Psoas muscle (tissue), 8 donors: ENCODE results near the gene FAM90A1. TPM values are rescaled to one million over a fixed set of nuclear protein-coding genes. Genes with fewer than 3 reads are reported as not detected.
A peak's percentile ranks its signal among the peaks of the same experiment; 100 is the strongest.
"Not testable (repeated sequence)": the region's sequence is repeated elsewhere in the genome, so short reads cannot be mapped to it uniquely, and the experiment has no call there.

ENCODE experiments used
- ATAC-seq, 4 donors: fragments of 200-7000 bp; cut with Tn5 transposase; one replicate each; pipeline ENCODE4 v1.9.1; 2020; ENCODE audit warnings: moderate library complexity in 3 of 4, mild to moderate bottlenecking in 2 of 4
- DNase-seq, 2 donors: peaks; one replicate each; pipeline ENCODE4 v3.0.0-alpha.2; 2020
- H3K27ac ChIP-seq: fragments of 200-600 bp; one replicate; pipeline ENCODE4 v1.8.0; 2022
- H3K27me3 ChIP-seq, 3 donors: fragments of 200-600 bp in 1 of 3; one replicate each; pipeline versions ENCODE4 v1.6.1 to v1.8.0; 2013 to 2022; ENCODE audit warnings: low read length in 2 of 3, mild to moderate bottlenecking in 2 of 3, moderate library complexity in 1 of 3; ENCODE audit not compliant: insufficient read depth in 3 of 3
- H3K36me3 ChIP-seq, 2 donors: fragments of 200-600 bp in 1 of 2; one replicate each; pipeline versions ENCODE4 v1.6.1 to v1.8.0; 2013 to 2022; ENCODE audit warnings: low read depth in 1 of 2, mild to moderate bottlenecking in 1 of 2, moderate library complexity in 1 of 2; ENCODE audit not compliant: insufficient read depth in 1 of 2
- H3K4me1 ChIP-seq: fragments of 200-600 bp; one replicate; pipeline ENCODE4 v1.8.0; 2022
- H3K4me3 ChIP-seq: fragments of 200-600 bp; one replicate; pipeline ENCODE4 v1.8.0; 2022; ENCODE audit warnings: mild to moderate bottlenecking
- H3K9me3 ChIP-seq: fragments of 200-600 bp; one replicate; pipeline ENCODE4 v1.8.0; 2022
- WGBS, 3 donors: extraction: QIAGEN DNeasy Blood & Tissue Kit; methylation state at CpG; one replicate each; pipeline versions ENCODE4 v1.1.6 to v1.1.7; 2013; 5-methylcytosine and 5-hydroxymethylcytosine counted together
- intact Hi-C, 2 donors: fragments of 100-400 bp; cut with DNase I; formaldehyde crosslinking; loops; one replicate each; pipeline versions ENCODE4 v1.11.0 to v1.14.2; 2022
- long read RNA-seq, 2 donors: library from polyadenylated mRNA; unstranded; transcript quantifications; one replicate each; pipeline ENCODE4 v2.0.0, GENCODE V29; 2021
- polyA plus RNA-seq, 3 donors: library from polyadenylated mRNA; stranded (reverse); fragments of 200-250 nt; gene quantifications; one replicate each; pipeline ENCODE4 v1.2.3, GENCODE V29; 2013
- total RNA-seq, 4 donors: library from RNA; stranded (reverse); fragmentation: NEBNext Ultra II Directional in 2 of 4; extraction: Animal tissue kit (Norgen Biotek cat#: 25700) in 2 of 4; gene quantifications; one replicate each; pipeline versions ENCODE4 v1.2.1 to v1.2.4, GENCODE V29; 2021 to 2023
- donor health status: healthy with polysubstance abuse.
- donor health status: DM: no; HTN: no; CAD: no; lungs with moderate emphysema.
- donor health status: Bipolar disorder and iron deficiency.
- donor health status: healthy.
- donor health status: DM: yes; HTN: yes; CAD: no.
- donor health status: DM: no; HTN: no; CAD: no.
- donor health status: DM: no; HTN: no; CAD: no.
- donor health status: DM: yes; HTN: yes; CAD: no.

Gene FAM90A1, protein sequence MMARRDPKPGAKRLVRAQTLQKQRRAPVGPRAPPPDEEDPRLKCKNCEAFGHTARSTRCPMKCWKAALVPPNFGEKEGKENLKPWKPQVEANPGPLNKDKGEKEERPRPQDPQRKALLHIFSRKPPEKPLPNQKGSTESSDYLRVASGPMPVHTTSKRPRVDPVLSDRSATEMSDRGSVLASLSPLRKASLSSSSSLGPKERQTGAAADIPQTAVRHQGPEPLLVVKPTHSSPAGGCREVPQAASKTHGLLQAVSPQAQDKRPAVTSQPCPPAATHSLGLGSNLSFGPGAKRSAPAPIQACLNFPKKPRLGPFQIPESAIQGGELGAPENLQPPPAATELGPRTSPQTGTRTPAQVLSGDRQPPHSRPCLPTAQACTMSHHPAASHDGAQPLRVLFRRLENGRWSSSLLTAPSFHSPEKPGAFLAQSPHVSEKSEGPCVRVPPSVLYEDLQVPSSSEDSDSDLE
- total RNA-seq (under 1 TPM in 2 of 4 donors, not detected in 2; 0.10 to 0.58 TPM), polyA plus RNA-seq (under 1 TPM in 1 of 3 donors, not detected in 2; 0.03 TPM)
- long read RNA-seq, donor 1, result 0 reads
- long read RNA-seq, donor 2, result 0 reads

DNA sequence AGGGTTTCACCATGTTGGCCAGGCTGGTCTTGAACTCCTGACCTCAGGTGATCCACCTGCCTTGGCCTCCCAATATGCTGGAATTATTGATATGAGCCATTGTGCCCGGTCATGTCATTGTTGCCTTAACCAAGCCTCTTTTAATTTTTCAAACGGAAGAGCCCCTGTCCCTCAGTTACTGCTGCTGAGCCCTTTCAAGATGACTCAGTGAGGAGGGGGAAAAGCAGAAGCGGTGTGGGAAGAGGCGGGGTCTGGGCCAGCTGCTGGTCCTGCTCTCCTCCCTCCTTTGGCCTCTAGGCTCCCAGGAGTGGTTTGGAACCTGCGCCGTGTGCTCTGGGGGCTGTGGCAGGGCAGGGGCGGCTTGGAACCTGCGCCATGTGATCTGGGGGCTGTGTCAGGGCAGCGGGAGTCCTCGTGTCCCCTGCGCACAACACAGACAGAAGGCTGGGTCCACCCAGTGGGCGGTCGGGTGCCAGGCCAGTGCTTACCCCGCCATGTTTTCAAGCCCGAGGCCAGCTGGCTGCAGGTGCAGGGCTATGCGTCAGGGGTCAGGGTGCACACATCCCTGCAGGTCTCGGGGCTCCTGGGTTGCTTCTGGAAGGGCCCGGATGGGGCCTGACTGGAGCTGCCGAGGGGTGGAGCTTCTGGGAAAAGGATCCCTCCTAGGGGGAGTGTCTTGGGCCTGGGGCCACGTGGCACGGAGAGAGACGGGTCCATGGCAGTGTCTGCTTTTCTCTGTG lies at the start of gene FAM90A1:
FAM90A1 (minus strand) TSS at position 627 of the 740 bp plus-strand sequence. CDS start 2,786 bp downstream, outside the sequence.
- H3K9me3 ChIP-seq, H3K27me3 ChIP-seq, H3K4me1 ChIP-seq, H3K27ac ChIP-seq, intact Hi-C loops, ATAC-seq, H3K36me3 ChIP-seq: not testable (repeated sequence)
- 36 to 48% (median 44%) methylated on average over 22 of the region's 22 CpGs for WGBS, 3 donors
- H3K4me3 ChIP-seq, result peak within 1 kb of the TSS; percentile 50
- peak in 1 of 2 donors; percentile 45 for DNase-seq

DNA sequence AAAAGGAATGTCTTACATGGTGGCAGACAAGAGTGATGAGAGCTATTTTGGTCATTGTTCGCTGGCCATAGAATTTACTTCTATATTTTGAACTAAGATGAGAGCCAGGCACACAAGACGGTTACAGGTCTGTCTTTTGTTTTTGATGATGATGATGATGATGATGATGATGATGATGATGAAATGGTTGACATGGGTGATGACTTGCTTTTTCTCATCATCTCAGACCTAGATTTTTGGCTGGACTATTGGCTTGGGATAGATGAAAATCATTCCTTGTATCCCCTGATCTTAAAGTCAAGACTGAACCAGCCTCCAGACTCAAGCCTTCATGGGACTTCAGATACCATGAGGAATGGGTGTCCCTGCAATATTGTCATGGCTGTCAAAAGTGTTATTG lies 49.0 kb upstream of the FAM90A1 start:
- H3K36me3 ChIP-seq, intact Hi-C loops, H3K4me3 ChIP-seq, ATAC-seq, H3K27ac ChIP-seq, DNase-seq, H3K4me1 ChIP-seq, H3K9me3 ChIP-seq, H3K27me3 ChIP-seq: not testable (repeated sequence)
- WGBS, 3 donors, result 91% methylated on average over 1 of the region's 2 CpGs; no CpG with 5 or more reads in 2 of the 3 donors

GRCh38 chr12:8266706-8267105 lies 39.3 kb upstream of the FAM90A1 start:
- H3K9me3 ChIP-seq, H3K4me1 ChIP-seq, H3K27ac ChIP-seq, H3K4me3 ChIP-seq, DNase-seq, H3K27me3 ChIP-seq, ATAC-seq, H3K36me3 ChIP-seq, intact Hi-C loops: not testable (repeated sequence)
- WGBS, 3 donors, result 70 to 85% (median 77%) methylated on average over 4 of the region's 4 CpGs

DNA sequence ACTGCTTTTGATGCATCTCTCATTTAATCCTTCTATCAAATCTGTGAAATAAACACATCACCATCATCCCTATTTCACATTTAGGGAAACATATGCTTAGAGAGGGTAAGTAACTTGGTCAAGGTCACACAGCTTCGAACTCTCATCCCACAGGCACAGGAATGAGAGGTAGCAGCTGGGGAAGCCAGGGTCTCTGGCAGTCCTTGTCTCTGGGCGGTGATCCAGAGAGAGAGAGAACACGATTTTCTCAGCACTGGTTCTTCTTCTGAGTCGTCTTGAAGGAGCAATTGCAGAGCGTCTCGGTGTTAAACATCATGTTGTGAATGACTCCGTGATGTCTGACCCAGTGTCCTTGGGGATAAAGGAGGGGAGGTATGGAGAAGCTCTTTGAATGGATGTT lies 36.8 kb upstream of the FAM90A1 start:
- intact Hi-C loops, H3K4me3 ChIP-seq, H3K4me1 ChIP-seq, H3K27ac ChIP-seq, H3K9me3 ChIP-seq, ATAC-seq, H3K36me3 ChIP-seq, H3K27me3 ChIP-seq, DNase-seq: not testable (repeated sequence)
- 56 to 68% (median 62%) methylated on average over 7 of the region's 7 CpGs for WGBS, 3 donors

DNA sequence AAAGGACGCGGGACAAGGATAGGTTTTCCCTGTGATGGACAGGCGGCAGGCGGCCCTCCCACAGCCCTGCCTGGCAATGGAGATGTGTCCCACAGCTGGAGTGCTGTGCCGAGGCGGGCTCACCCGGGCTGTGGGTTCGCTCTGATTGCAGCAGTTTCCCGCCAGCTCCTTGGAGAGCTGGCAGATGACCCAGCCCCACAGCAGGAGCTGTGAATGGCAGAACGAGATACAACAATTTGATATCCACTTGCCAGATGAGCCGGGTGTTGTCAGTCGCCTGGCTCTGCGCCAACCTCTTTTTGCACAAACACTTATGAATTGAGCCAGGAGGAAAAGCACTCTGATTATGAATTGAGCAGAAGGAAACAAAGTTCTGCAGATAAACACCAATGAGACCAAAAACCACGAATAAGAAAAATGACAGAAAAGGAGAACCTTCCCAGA lies 33.7 kb upstream of the FAM90A1 start:
- H3K36me3 ChIP-seq, H3K9me3 ChIP-seq, ATAC-seq, H3K27me3 ChIP-seq, H3K27ac ChIP-seq, intact Hi-C loops, H3K4me3 ChIP-seq, H3K4me1 ChIP-seq: not testable (repeated sequence)
- DNase-seq, result peak; percentile 22 to 54
- 10 to 21% (median 11%) methylated on average over 14 of the region's 14 CpGs for WGBS, 3 donors

DNA sequence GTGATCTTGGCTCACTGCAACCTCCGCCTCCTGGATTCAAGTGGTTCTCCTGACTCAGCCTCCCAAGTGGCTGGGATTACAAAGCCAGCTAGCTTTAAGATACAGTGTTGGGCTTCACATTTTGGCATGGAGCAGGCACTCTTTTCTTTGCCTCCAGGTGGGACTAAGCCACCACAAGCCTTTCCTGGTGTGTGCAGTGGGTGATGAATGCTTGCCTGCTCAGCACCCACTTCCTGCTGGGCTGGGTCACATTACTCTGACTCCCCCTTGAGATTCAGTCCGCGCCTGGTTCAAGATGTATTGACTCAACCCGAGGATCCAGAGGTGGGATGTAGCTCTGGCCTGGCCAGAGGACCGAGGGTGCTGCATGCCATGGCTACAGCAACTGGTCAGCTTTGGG lies 28.9 kb upstream of the FAM90A1 start:
- H3K4me3 ChIP-seq, H3K27ac ChIP-seq, H3K4me1 ChIP-seq, H3K27me3 ChIP-seq, H3K9me3 ChIP-seq, intact Hi-C loops, ATAC-seq, H3K36me3 ChIP-seq, DNase-seq: not testable (repeated sequence)
- WGBS, 3 donors, result 64 to 73% (median 64%) methylated on average over 5 of the region's 5 CpGs

DNA sequence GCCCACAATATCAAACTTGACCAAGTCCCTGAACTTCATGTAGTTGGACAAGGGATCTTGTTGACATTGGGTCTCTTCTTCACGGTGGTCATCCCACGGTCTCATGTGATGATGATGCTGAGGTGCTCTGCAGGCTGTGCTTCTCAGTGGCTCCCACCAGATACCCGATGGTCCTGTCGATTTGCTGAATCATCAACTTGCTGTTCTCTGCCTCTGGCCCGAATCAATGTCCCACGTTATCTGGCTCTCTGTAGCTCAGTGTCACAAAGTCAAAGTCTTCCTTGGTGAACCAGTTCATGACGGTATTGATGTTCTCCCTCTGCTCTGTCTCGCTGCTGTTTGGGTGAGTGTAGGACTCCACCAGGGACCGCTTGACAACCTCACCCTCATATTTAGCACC lies 27.3 kb upstream of the FAM90A1 start:
- H3K36me3 ChIP-seq, ATAC-seq, intact Hi-C loops, H3K27ac ChIP-seq, H3K4me3 ChIP-seq, DNase-seq, H3K4me1 ChIP-seq, H3K9me3 ChIP-seq, H3K27me3 ChIP-seq: not testable (repeated sequence)
- WGBS, 3 donors, result 88 to 91% (median 89%) methylated on average over 9 of the region's 9 CpGs

- H3K27ac ChIP-seq, H3K9me3 ChIP-seq, intact Hi-C loops, ATAC-seq, H3K36me3 ChIP-seq, DNase-seq, H3K4me1 ChIP-seq, H3K4me3 ChIP-seq, H3K27me3 ChIP-seq: not testable (repeated sequence)
- 87 to 90% (median 89%) methylated on average over 22 to 27 of the region's 29 CpGs for WGBS, 3 donors
These were observed 24.8 kb upstream of the FAM90A1 start for GRCh38 chr12:8252056-8252818.

DNA sequence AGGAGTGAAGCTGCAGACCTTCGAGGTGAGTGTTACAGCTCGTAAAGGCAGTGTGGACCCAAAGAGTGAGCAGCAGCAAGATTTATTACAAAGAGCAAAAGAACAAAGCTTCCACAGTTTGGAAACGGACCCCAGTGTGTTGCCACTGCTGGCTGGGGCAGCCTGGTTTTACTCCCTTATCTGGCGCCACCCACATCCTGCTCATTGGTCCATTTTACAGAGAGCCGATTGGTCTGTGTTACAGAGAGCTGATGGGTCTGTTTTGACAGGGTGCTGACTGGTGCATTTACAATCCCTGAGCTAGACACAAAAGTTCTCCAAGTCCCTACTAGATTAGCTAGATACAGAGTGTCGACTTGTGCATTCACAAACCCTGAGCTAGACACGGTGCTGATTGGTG lies 24.2 kb upstream of the FAM90A1 start:
- H3K36me3 ChIP-seq, intact Hi-C loops, DNase-seq, H3K27ac ChIP-seq, ATAC-seq, H3K4me3 ChIP-seq, H3K9me3 ChIP-seq, H3K27me3 ChIP-seq, H3K4me1 ChIP-seq: not testable (repeated sequence)
- WGBS, 3 donors, result 50 to 58% (median 51%) methylated on average over 6 to 7 of the region's 7 CpGs

DNA sequence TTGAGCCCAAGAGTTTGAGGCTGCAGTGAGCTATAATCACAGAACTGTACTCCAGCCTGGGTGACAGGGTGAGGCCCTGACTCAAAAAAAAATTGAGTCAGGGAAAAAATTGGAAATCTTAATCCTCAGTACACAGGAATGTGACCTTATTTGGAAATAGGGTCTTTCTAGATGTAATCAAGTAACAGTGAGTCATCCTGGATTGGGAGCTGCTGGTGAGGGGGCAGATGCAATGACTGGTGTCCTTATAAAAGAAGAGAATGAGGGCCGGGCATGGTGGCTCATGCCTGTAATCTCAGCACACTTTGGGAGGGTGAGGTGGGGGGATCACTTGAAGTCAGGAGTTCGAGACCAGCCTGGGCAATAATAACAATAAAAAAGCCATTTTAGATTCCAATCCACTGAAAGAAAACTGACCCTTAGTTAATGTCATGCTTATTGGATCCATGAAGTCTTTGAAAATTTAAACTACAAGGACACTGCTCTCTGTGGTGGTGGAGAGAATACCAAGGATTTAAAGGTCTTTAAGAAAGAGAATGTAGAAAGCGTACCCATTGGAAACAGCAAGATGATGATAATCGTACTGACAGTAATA lies 19.6 kb upstream of the FAM90A1 start:
- WGBS, 3 donors, result 78 to 95% (median 82%) methylated on average over 3 to 4 of the region's 4 CpGs
- intact Hi-C loops, result not testable (repeated sequence)

More for the DNA sequence above, 19.6 kb upstream of the FAM90A1 start:
- not testable (repeated sequence) for H3K4me1 ChIP-seq, H3K27ac ChIP-seq, DNase-seq, H3K27me3 ChIP-seq, H3K4me3 ChIP-seq, ATAC-seq, H3K36me3 ChIP-seq, H3K9me3 ChIP-seq
